IPS-18c (cell line): ENCODE results near the gene IGFLR1.

Experiments used
- H3K4me3 ChIP-seq: 2 replicates; pipeline ENCODE4 v1.7.0; 2013; ENCODE audit warnings: low read depth, mild to moderate bottlenecking, low read length, moderate library complexity; ENCODE audit not compliant: insufficient read depth
- H3K9me3 ChIP-seq: one replicate; pipeline ENCODE4 v1.6.1; 2013; ENCODE audit warnings: mild to moderate bottlenecking, low read length, moderate library complexity; ENCODE audit not compliant: control insufficient read depth, insufficient read depth

The IGFLR1 gene

GRCh38 chr19:35760711-35761349 lies 18.6 kb upstream of the IGFLR1 start:
- no peak overlapping the region for H3K4me3 ChIP-seq
- H3K9me3 ChIP-seq, result no peaks in the 10 kb centered on the region

- no peak overlapping the region for H3K4me3 ChIP-seq
- no peaks in the 10 kb centered on the region for H3K9me3 ChIP-seq
Measured at GRCh38 chr19:35759697-35760096, 17.4 kb upstream of the IGFLR1 start.

- H3K4me3 ChIP-seq, result peak within 1 kb of the TSS; percentile 100
Measured at GRCh38 chr19:35757749-35758608, 15.7 kb upstream of the IGFLR1 start, which contains the start of gene PROSER3. TSS of gene PROSER3 (plus strand) at chr19:35758176. CDS start at chr19:35758216, 40 bp downstream.

GRCh38 chr19:35757231-35757748 lies 15.0 kb upstream of the IGFLR1 start:
- Histone ChIP-seq H3K9me3 (no peaks in the 10 kb centered on the region), H3K4me3 (peak overlapping the region; percentile 60)

More at GRCh38 chr19:35757749-35758608, 15.7 kb upstream of the IGFLR1 start, which contains the start of gene PROSER3:
- H3K9me3 ChIP-seq, result no peaks in the 10 kb centered on the region

GRCh38 chr19:35756377-35757230 lies 14.4 kb upstream of the IGFLR1 start, which contains the start of gene HSPB6:
TSS of gene HSPB6 (minus strand) at chr19:35757029. CDS start at chr19:35757008, 21 bp downstream.
- no peaks in the 10 kb centered on the region for H3K9me3 ChIP-seq
- peak within 1 kb of the TSS; percentile 100 for H3K4me3 ChIP-seq

- peak overlapping the region; percentile 55 for H3K4me3 ChIP-seq
- H3K9me3 ChIP-seq, result no peaks in the 10 kb centered on the region
Measured at GRCh38 chr19:35755550-35756376, 13.5 kb upstream of the IGFLR1 start.

GRCh38 chr19:35755131-35755549 lies 12.9 kb upstream of the IGFLR1 start:
- Histone ChIP-seq H3K4me3 (peak overlapping the region; percentile 55), H3K9me3 (no peaks in the 10 kb centered on the region)

- Histone ChIP-seq H3K4me3 (no peak overlapping the region), H3K9me3 (no peaks in the 10 kb centered on the region)
Measured at GRCh38 chr19:35754370-35755130, 12.3 kb upstream of the IGFLR1 start.

GRCh38 chr19:35753634-35754369 lies 11.6 kb upstream of the IGFLR1 start:
- Histone ChIP-seq H3K4me3 (no peak overlapping the region), H3K9me3 (no peaks in the 10 kb centered on the region)

- Histone ChIP-seq H3K9me3 (no peaks in the 10 kb centered on the region), H3K4me3 (no peak overlapping the region)
Measured at GRCh38 chr19:35752746-35753350, 10.6 kb upstream of the IGFLR1 start.

- H3K4me3 ChIP-seq, result no peak overlapping the region
Measured at GRCh38 chr19:35751839-35752745, 9.8 kb upstream of the IGFLR1 start.

GRCh38 chr19:35750167-35750566 lies 7.9 kb upstream of the IGFLR1 start:
- Histone ChIP-seq H3K4me3 (no peak overlapping the region), H3K9me3 (no peaks in the 10 kb centered on the region)

More at GRCh38 chr19:35751839-35752745, 9.8 kb upstream of the IGFLR1 start:
- no peaks in the 10 kb centered on the region for H3K9me3 ChIP-seq

- Histone ChIP-seq H3K9me3 (no peaks in the 10 kb centered on the region), H3K4me3 (peak within 1 kb of the TSS; percentile 78)
Measured at GRCh38 chr19:35748106-35749020, 6.1 kb upstream of the IGFLR1 start, which contains the start of gene LIN37. TSS of gene LIN37 (plus strand) at chr19:35748576. CDS start at chr19:35748725, 149 bp downstream.
